NCI-H82 (cell line): ENCODE data around the gene MAL.
A peak's percentile ranks its signal among the peaks of the same experiment; 100 is the strongest.

Source experiments
- DNase-seq: peaks from one replicate; lab custom pipeline; 2025; lab: John Stamatoyannopoulos, UW

The MAL gene

GRCh38 chr2:95025406-95026319, at the start of gene MAL:
Gene MAL (plus strand): TSS chr2:95025708. CDS start chr2:95025793, 85 bp downstream.
- DNase-seq: peak; percentile 64

- DNase-seq: no peak
Observed at GRCh38 chr2:94977826-94978225, 47.7 kb upstream of the MAL start.

- no peak for DNase-seq
Observed at GRCh38 chr2:94978917-94979316, 46.6 kb upstream of the MAL start.

- no peak for DNase-seq
Observed at GRCh38 chr2:94979406-94980375, 45.8 kb upstream of the MAL start.

- DNase-seq: no peak
Observed at GRCh38 chr2:94980406-94980805, 45.1 kb upstream of the MAL start.

- no peak for DNase-seq
Observed at GRCh38 chr2:94982156-94982555, 43.4 kb upstream of the MAL start.

GRCh38 chr2:94982675-94983074, 42.8 kb upstream of the MAL start:
- no peak for DNase-seq

- no peak for DNase-seq
Observed at GRCh38 chr2:94984964-94985575, 40.4 kb upstream of the MAL start.

- DNase-seq: no peak
Observed at GRCh38 chr2:94985636-94986035, 39.9 kb upstream of the MAL start.

GRCh38 chr2:94986392-94986963, 39.0 kb upstream of the MAL start:
- peak; percentile 86 for DNase-seq

- DNase-seq: no peak
Observed at GRCh38 chr2:94987074-94988020, 38.2 kb upstream of the MAL start.

GRCh38 chr2:94990956-94991355, 34.6 kb upstream of the MAL start:
- DNase-seq: no peak

- no peak for DNase-seq
Observed at GRCh38 chr2:94992360-94992759, 33.1 kb upstream of the MAL start.

GRCh38 chr2:94993176-94994062, 32.1 kb upstream of the MAL start:
- DNase-seq: no peak

- no peak for DNase-seq
Observed at GRCh38 chr2:94994063-94994913, 31.2 kb upstream of the MAL start.

- DNase-seq: no peak
Observed at GRCh38 chr2:94994914-94995552, 30.5 kb upstream of the MAL start.

GRCh38 chr2:94995553-94996304, 29.8 kb upstream of the MAL start:
- DNase-seq: no peak
